Kidney glomerular epithelial cell (primary cell): ENCODE measurements around the gene ENTPD7.

Experiments used
- DNase-seq: peaks from one replicate; lab custom pipeline; 2025; lab: John Stamatoyannopoulos, UW

The ENTPD7 gene

DNA sequence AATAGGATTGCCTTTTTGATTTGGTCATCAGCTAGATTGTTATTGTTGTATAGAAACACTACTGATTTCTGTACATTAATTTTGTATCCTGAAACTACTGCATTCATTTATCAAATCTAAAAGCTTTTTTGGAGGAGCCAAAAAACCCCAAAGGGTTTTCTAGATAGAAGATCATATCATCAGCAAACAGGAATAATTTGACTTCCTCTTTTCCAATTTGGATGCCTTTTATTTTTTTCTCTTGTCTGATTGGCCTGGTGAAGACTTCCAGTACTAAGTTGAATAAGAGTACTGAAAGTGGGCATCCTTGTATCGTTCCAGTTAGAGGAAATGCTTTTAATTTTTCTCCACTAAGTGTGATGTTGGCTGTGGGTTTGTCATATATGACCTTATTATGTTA lies 10.6 kb upstream of the ENTPD7 start:
- DNase-seq = no peak

DNA sequence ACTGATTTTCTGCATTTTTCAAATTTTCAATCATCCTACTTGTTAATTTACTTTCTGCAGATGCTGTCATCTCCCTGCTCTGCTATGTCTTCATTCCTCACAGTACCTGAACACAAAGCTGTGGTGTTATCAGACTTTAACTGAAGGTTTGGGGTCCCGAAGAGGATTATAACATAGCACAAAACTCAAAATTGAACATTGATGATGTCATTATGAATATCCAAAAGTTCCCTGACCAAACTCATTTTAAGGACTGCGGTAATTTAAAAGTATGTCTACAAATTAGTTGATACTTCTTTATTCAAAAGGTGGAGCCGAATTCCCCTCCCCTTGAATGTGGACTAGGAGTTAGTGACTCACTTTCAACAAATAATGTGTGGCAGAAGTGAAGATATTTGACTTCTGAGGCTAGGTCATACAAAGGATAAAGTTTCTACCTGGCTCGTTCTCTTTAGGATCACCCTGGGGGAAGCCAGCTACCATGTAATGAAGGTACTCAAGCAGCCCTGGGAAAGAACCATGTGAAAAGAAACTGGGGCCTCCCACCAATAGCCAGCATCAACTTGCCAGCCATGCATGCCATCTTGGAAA lies 6.4 kb upstream of the ENTPD7 start:
- no peak for DNase-seq

DNA sequence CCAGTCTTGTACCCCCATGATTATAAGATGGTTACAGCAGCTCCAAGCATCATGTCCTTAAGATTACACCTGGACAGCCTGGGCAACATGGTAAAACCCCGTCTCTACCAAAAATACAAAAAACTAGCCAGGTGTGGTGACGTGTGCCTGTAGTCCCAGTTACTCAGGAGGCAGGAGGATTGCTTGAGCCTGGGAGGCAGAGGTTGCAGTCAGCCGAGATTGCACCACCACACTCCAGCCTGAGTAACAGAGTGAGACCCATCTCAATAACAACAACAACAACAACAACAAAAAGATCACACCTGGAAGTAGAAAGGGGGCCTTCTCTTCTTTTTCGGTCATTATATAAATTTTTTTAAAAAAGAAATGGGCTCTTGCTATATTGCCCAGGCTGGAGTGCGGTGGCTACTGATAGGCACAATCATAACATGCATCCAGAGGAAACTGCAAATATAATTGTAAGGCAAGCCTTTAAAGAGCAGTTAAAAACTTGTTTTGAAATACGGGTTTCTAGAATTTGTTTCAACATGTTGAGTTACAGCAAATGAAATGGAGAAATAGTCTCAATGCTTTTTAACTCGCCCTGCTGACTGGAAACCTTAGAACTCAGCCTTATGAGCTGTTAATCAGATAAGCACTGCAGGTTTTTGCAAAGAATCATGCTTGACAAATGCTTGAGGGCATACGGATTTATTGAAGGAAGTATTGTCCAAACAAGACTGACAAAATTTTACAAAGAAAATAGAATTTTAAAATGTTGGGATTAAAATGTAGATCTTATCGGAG lies 4.7 kb upstream of the ENTPD7 start:
- no peak for DNase-seq

DNA sequence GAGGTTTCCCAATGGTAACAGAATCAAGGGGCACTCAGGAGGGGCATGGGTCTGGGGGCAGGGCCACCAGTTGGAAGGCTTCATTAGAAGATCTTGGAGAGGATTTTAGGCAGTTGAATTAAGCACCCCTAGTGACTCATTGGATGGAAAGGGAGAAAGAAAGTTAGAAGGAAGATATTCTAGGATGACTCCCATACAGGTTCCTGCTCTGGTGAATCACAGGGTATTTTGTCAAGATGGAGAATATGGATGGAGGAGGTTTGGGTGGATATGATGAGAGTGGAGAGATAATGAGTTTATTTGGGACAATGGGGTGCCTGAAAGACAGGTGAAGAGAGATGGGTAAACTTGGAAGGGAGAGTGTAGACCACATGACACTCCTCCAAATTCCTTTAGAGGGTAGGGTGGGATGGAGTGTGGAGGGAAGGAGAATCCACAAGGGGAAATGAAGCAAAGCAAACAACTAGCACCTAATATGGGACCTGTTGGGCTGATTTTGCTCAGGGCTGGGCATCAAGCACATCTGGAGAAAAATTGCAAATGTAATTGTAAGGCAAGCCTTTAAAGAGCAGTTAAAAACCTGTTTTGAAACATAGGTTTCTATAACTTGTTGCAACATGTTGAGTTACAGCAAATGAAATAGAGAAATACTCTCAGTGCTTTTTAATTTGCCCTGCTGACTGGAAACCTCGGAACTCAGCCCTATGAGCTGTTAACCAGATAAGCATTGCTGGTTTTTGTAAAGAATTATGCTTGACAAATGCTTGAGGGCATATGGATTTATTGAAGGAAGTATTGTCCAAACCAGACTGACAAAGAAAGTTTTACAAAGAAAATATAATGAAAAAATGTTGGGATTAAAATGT lies 2.9 kb upstream of the ENTPD7 start:
- no peak for DNase-seq

DNA sequence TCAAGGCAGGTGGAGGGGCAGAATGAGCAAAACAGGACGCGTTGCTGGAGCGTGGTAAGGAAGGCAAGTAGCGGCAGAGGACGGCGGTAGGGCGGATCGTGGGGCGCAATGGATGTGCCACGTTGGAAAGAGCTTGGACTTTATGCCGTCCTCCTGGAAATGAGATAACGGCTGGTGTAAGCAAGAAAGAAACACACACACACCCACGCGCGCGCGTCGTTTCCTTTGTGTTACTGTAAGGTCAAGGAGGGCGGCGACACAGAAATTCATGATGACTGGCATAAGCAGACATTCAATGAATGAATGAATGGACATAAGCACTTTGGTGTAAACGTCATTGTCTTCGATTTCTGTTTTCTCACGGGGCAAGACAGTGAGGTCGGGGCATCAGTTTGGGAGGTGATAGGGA lies 683 bp upstream of the ENTPD7 start:
- DNase-seq = no peak

DNA sequence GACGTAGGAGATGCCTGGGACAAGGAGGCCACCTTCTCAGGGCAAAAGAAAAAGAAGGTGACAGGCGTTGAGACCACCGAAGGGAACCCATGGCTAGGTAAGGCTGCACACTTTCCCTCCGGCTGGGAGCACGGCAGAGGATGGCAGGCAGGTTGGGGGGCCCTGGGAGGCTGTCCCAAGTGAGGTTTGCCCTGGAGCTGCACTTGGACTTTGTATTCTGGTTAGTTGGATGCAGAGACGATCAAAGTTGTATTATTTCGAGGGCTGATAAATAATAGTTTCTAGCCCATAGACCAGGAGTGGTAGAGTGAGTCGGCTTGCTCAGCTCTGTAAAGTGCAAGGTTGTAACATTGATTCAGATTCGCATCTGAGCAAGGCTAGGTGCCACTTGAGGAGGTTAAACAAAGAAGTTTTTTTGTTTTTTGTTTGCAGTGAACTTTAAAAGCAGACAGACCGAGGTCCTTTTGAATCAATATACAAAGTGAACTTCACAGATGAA lies 608 bp downstream of the ENTPD7 start:
- DNase-seq = no peak

DNA sequence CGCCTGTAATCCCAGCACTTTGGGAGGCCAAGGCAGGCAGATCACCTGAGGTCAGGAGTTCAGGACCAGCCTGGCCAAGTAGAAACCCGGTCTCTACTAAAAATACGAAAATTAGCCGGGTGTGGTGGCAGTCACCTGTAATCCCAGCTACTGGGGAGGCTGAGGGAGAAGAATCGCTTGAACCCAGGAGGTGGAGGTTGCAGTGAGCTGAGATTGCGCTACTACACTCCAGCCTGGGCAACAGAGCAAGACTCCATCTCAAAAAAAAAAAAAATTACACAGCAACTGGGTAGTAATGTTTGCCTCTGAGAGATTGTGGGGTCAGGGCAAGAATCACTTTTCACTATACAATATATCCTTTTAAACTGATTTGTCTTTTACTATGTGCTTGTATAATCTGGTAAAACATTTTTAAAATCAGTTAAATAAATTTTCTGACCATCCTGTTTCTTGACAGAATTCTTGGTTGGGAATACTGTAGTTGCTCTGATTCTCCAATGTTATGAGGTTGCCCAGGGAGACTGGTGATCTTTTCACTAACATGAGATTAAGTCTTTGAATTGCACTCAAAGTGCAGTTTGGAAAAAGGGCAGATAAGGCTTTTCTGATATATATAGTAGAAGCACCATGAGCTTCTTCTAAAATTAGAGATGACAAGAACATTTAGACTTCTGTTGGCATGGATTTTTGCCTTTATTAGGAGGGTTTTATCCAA lies 1.5 kb downstream of the ENTPD7 start:
- DNase-seq = peak; percentile 63

DNA sequence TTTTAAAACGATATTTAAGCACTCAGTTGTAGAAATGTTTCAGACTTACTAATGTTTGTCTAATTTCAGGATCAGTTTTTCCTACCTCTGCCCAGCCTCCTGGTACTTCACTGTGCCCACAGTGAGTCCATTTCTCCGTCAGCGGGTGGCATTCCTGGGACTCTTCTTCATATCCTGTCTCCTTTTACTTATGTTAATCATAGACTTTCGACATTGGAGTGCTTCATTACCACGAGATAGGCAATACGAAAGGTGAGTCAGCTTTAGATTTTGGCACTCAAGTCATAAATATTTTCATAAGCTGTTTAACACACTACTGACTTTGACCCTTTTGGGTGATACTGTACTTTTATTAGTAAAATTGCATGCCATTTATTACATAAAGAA lies 2.1 kb downstream of the ENTPD7 start:
- peak; percentile 88 for DNase-seq

DNA sequence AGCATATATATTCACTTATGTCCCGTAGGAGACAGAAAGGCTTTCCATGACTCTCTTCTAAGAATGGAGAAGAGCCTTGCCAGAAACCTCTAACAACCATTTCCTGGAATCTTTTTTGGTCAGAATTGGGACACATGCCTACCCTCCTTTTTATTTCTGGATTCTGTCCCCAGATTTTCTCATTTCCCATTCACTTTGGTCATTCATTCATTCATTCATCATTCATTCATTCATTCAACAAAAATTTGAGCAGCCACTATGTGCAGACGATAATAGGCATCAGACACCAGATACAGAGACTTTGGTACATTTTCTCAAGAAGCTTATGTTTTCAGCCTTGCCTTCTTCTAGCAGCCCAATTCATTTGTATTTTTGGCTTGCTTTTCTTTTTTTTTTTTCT lies 6.0 kb downstream of the ENTPD7 start:
- no peak for DNase-seq

DNA sequence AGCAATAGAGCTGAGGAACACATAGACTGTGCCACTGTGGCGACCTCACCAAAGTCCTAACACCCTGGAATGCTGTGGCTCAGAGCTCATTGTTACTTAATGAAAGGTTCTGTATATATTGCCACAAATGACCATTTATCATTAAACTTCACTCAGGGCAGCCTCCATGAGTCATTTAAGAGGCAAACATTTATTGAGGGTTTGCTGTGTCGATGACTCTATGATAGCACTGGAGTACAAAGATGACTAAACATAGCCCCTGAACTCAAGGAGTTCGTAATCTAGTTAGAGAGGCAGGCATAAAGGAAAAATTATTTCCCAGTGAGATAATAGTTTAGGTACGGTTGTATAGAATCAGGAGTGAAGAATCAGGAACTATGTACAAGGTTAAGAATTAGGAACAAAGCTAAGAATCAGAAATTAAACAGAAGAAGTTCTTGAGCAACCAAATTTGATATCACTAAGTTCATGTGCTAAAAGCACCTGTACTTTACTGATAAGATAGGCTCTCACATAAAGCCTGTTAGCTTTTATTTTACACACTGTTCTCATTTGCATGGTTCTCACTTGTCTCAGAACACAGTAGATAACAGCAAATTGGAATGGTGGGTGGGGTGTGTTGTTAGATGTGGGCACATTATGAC lies 7.9 kb downstream of the ENTPD7 start:
- DNase-seq = peak; percentile 87

DNA sequence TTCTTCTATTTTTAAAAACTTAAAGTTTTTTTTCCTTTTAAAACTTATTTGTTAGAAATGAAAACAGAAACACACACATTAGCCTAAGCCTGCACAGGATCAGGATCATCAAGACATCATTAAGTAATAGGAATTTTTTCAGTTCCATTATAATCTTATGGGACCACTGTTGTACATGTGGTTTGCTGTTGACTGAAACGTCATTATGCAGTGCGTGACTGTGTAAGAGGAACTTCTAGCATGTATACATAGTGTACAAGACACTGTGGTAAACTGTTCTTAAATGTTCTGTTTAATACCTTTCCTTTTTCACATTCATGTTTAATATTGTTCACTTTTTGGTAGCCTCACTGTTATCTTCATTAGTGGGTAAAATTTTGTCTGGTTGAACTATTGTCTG lies 12.1 kb downstream of the ENTPD7 start:
- no peak for DNase-seq

DNA sequence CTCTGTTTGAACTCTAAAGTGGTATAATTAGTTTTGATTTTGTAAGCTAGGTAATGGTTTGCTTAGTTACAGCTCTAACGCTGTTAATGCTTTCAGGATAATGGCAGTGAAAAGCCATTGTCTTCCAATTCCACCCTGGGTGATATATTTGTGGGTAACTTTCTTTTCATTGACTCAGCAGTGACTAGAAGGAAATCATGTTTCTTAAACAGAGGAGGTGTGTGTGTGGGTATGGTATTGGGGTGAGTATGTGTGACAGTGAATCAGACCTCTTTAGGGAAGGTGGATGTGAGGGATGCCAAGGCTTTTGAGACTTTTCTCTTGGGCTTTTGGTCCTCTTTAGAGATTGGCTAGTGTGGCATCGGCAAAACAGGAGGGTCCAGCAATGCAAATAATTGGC lies 13.6 kb downstream of the ENTPD7 start:
- DNase-seq = no peak

DNA sequence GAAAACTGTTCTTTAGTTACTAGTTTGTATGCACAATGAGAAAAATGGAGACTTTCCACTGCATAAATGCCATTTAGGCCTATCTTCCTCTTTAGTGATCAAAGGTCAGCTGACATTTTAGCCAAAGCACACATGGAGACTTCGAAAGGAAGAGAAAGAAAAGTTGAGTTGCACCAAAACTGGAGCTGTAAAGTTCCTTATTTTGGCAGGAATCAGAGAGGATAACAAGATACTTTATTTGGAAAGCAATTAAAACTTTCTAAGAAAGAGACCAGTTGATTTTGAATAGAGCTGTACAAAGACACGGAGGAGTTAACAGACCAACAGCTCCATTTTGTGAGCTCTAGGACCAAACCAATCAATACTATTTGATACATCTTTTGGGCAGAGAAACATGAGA lies 14.2 kb downstream of the ENTPD7 start:
- no peak for DNase-seq

DNA sequence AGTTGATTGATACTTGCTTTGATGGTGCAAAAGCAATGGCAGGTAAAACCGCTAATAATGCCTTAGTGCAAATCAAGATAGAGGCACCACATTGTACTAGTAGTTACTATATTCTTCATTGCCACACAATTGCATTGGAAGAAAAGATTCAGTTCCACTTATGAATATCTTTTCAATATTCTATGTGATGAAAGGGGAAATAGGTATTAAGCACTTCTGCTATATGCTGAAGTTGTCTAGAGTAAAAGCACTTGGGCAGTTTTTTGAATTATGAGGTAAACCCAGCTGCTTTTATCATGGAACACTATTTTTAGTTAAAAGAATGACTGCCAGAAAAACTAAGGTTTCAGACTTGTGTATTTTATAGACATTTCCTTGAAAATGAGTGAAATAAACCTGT lies 15.5 kb downstream of the ENTPD7 start:
- no peak for DNase-seq

DNA sequence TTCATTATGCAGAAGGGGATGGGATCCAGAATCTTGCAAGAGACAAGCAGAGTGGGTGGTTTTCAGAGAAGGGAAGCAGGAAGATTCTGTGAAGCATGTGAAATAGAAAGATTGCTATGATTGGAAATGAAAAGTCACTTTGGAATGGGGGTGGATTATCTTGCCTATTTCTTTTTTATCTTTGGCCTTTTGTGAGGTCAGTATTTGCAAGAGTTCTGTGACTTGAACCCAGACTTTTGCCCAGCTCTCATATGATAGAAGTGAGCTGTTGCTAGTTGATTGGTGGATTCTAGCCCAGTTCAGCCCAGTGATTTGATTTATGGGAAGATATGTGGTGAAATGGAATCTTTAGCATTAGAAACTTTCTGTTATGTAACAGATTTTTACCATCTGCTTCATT lies 17.1 kb downstream of the ENTPD7 start:
- DNase-seq = no peak

DNA sequence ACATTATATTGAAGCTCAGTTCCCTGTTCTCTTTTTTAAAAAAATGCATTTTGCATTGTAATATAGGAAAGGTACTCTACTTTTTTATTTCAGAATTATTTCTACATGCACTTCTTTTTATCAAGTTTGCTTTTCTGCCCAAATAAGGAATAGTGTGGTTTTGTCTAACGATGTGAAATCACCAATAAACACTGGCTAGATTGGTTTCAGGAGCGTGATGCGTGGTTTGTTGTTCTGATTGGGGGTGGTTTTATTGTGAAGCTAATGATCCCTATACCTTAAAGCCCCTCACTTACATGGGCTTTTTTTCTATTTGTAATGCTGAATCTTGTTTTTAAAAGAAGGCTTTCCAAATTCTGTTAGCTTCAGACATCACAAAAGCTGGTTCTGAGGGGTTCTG lies 17.6 kb downstream of the ENTPD7 start:
- no peak for DNase-seq

DNA sequence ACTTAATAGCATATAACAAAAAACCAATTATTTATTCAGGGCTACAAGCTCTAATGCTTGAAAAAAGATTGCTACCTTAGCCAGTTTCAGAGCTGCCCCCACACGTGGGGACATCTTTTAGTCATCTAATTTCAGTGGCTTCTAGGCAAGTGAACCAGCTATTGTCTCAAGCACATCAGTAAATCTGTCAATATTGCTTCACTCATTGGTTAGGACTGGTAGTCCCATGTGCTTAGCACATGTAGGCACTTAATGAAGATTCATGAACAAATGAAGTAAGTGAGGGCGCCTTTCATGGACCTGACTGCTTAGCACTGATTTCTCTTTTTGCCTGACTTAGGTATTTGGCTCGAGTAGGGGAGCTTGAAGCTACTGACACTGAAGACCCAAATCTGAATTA lies 19.6 kb downstream of the ENTPD7 start:
- no peak for DNase-seq

DNA sequence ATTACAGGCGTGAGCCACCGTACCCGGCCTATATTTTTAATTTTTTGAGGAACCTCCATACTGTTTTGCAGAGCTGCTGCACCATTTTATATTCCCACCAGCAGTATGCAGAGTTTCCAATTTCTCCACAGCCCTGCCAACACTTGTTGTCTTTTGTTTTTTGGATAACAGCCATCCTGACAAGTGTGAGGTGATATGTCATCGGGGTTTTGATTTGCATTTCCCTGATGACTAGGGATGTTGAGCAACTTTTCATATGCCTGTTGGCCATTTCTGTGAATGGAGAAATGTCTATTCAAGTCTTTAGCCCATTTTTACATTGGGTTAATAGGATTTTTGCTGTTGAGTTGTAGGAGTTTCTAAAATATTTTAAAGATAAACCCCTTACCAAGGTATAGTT lies 22.2 kb downstream of the ENTPD7 start:
- DNase-seq = peak; percentile 72

DNA sequence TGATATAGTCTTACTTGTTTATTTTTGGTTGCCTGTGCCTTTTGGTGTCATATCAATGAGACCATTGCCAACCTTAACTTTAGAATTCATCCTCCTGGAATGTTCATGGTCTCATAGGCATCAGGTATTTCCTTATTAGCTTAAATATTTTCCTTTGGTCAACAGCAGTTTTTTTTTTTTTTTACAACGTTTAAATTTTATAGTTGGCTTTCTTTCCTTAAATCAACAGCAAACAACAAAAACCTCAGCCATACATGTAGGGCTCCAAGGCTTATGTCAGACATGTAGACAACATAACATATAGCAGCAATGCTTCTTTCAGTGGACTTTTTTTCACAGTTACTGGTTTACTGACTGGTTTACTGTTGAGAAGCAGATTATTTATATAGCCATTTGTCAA lies 22.7 kb downstream of the ENTPD7 start:
- DNase-seq = peak; percentile 76

DNA sequence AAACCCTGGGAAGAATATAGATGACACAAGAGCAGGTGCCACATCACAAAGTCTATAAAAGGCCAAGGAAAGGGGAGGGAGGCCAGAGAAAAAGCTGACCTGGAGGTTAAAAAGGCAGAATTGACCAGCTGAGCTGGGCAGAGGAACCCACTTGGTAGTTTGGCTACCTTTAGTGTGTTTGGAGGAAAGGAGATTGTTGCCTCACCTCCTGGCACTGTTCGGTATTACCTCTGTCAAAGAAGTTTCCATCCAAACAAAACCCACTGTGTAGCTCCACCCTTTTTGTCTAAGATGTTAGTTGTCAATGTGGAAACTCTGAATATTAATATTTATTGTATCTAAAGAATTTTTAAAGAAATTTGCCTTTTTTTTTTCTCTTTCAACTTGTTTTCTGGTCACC lies 23.4 kb downstream of the ENTPD7 start:
- peak; percentile 45 for DNase-seq

DNA sequence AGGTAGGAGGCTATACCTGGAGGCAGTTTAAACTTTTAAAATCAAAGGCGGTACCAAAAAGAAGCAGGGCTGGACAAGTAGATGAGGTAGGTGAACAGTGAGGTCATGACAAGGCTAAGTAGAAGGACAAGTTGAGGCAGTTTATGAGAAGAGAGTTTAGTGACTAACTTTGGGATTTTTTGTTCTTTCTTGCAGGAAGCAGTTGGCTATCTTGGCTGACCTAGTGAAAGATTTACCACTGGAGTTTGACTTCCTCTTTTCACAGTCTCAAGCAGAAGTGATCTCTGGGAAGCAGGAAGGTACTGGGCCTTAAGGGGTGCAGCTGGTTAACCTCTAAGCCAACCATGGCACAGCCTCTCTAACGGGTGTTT lies 26.3 kb downstream of the ENTPD7 start:
- no peak for DNase-seq

DNA sequence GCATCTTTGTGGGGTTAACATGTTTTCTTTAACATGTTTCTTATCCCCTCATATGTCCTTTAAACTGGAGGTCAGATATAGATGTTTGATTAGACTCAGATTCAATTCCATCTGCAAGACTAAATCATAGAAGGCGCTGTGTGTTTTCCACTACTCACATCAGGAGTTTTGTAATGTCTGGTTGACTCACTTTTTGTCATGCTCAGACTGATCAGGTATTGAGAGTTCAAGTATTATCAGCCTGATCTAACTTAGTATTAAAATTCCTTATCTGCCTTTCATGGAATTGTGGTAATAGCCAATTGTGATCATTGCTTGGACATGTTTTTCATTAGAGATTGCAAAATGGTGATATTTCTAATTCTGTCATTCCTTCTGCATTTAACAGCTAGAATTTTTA lies 30.2 kb downstream of the ENTPD7 start:
- no peak for DNase-seq
